Stimulated activated naive CD8-positive, alpha-beta T cell treated with anti-CD3 and anti-CD28 coated beads, Interleukin-15, Interleukin-2, amounts not matched to agents 100 ng/mL and 50 ng/mL, for 24 hours (primary cell): ENCODE measurements around the gene KDM4B.

ENCODE experiments used
- H3K27ac Mint-ChIP-seq: one replicate; pipeline ENCODE4 v1.8.0; 2021; ENCODE audit warnings: mild to moderate bottlenecking, mixed read lengths
- H3K27me3 Mint-ChIP-seq: one replicate; pipeline ENCODE4 v1.8.0; 2021; ENCODE audit warnings: mixed read lengths
- H3K36me3 Mint-ChIP-seq: one replicate; pipeline ENCODE4 v1.8.0; 2021; ENCODE audit warnings: low read depth, mixed read lengths
- H3K4me1 Mint-ChIP-seq: one replicate; pipeline ENCODE4 v1.8.0; 2021; ENCODE audit warnings: low read depth, mixed read lengths
- H3K4me3 Mint-ChIP-seq: one replicate; pipeline ENCODE4 v1.8.0; 2021; ENCODE audit warnings: mild to moderate bottlenecking, mixed read lengths
- H3K9me3 Mint-ChIP-seq: one replicate; pipeline ENCODE4 v1.8.0; 2021; ENCODE audit warnings: mixed read lengths

Gene KDM4B

DNA sequence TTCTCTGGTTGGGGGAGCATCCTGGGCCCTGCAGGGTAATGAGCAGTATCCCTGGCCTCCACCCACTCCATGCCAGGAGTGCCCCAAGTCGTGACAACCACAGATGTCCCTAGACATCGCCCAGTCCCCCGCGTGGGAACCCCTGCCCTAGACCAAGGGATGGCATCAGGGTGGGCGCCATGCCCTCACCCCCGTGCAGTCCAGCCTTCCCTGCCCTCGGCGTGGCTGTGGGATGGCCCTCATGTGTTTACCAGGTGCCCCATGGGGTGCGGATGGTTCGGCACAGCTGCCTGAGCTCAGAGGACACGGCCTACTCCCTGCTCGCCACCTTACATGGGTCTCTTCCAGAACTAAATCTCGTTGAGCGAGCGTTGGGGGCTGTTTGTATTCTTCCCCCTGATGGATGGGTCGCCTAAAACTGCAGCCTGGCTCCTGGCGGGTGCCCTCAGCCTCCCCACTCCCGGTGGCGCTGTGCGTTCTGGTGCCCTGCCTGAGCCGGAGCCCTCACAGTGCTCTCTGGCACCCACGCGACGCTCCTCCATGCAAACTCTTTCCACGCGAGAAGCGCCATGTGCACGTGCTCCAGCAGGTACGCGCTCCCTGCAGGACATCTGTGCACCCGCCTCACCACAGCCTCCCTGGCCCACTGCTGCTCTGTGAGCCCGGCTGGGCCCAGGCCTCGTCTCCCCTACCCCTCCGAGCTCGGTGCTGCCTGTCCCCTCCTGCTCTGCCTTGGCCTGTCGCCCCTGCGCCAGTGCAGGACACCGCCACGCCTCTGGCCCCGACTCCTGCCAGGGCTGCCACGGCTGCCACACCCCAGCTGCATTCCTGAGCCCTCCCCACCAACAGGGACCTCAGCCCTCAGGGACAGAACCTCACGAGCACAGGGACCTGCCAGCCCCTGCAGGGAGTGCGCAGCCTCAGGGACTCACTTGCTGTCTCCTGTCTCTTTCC is 145.0 kb downstream of the KDM4B start:
- Mint-ChIP-seq H3K27ac (no peak overlapping the region), H3K9me3 (peaks cover 4% of the 10 kb centered on the region), H3K4me1 (no peaks in the 10 kb centered on the region), H3K4me3 (no peak overlapping the region), H3K36me3 (peaks cover 26% of the 10 kb centered on the region), H3K27me3 (no peaks in the 10 kb centered on the region)

DNA sequence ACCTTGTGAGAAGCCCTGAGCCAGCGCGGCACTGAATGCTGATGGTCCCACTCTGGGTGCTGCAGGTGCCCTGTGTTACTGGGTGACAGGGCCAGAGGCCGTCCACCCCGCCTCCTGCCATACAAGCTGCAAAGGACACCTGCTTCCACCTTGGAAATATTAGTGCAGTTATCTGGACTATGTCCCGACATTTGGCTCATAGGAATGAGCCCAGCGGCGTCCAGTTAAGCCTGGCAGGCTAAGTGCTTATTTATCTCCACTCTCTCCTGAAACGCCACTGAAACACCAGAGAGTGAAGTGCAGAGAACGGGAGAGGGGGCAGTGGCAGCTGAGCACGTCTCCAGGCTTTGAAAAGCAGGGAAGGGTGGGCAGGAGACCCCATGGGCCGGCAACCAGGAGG is 145.8 kb downstream of the KDM4B start:
- Mint-ChIP-seq H3K4me3 (no peak overlapping the region), H3K36me3 (peaks cover 26% of the 10 kb centered on the region), H3K9me3 (peaks cover 4% of the 10 kb centered on the region), H3K4me1 (no peaks in the 10 kb centered on the region), H3K27me3 (no peaks in the 10 kb centered on the region), H3K27ac (no peak overlapping the region)

DNA sequence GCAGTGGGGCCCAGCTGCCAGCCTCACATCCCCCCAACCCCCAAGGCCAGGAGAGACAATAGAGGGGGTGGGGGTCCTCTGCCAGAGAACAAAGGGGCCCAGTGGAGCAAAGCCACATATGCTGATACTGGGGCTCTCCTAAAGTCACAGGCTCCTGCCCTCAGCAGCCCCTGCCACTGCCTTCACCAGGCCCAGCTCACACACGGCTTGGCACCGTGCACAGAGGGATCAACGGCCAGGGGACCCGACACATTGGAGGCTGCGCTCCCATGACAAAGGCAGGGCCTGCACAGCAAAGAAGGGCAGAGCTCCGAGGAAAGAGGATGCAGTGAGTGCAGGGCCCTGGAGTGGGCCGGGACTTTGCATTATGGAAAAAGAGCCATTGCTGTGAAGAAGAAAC is 146.4 kb downstream of the KDM4B start:
- H3K9me3 Mint-ChIP-seq = peaks cover 4% of the 10 kb centered on the region
- H3K36me3 Mint-ChIP-seq = peaks cover 26% of the 10 kb centered on the region
- H3K27ac Mint-ChIP-seq = no peak overlapping the region
- no peak overlapping the region for H3K4me3 Mint-ChIP-seq
- no peaks in the 10 kb centered on the region for H3K27me3 Mint-ChIP-seq
- no peaks in the 10 kb centered on the region for H3K4me1 Mint-ChIP-seq

DNA sequence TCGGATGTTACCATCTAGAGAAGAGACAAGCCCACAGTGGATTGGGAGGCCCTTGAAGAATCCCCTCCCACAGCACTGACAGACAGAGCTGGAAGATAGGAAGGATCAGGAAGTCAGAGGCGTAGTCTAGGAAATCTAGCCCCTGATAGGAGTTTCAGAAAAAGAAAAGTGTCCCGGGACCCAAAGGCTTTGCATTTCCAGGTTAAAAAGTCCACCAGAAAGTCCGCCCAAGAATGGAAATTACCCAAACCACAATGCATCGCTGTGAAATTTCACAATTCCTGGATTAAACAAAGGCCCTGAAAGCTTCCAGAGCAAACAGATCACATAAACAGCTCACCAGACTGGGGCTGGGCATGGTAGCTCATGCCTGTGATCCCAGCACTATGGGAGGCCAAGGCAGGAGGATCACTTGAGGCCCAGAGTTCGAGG is 146.9 kb downstream of the KDM4B start:
- Mint-ChIP-seq H3K27ac (no peak overlapping the region), H3K4me3 (no peak overlapping the region), H3K36me3 (peaks cover 26% of the 10 kb centered on the region), H3K9me3 (peaks cover 4% of the 10 kb centered on the region), H3K4me1 (no peaks in the 10 kb centered on the region), H3K27me3 (no peaks in the 10 kb centered on the region)

DNA sequence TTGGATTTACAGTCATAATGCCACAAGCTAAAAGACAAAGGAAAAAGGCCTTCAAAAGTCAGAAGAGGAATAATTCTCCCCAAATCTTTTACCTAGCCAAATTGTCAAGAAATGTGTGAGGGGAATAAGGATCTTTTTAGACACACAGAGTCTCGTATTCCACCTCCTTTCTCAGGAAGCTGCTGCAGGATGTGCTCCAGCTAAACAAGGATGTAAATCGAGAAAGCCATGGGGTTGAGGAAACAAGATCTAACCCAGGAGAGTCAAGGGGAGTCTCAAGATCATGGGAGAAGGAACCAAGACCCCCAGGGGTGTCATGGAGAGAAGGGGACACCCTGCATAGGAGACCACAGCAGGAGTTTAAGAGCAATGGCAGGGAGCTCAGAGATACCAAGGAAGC is 147.4 kb downstream of the KDM4B start:
- Mint-ChIP-seq H3K36me3 (peaks cover 26% of the 10 kb centered on the region), H3K27ac (no peak overlapping the region), H3K27me3 (no peaks in the 10 kb centered on the region), H3K4me3 (no peak overlapping the region), H3K9me3 (peaks cover 4% of the 10 kb centered on the region), H3K4me1 (peaks cover 4% of the 10 kb centered on the region)

DNA sequence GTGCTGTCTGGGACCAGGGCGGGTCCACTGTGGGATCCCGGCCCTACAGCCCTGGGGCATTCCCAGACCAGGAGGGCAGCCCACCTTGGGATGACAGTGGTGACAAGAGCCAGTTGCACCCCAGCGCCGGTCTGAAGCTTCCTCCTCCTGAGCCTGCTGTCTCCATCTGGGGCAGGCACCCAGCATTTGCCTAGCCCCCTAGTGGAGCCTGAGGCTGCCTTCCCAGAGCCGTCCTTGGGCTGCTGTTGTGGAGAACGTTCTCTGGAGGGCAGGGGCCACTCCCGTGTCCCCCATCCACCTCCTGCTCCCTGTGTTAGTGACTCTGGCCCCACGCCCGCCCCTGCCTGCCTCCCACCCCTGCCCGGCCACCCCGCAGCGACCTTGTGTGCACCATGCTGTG is 148.5 kb downstream of the KDM4B start:
- Mint-ChIP-seq H3K4me3 (no peak overlapping the region), H3K4me1 (peaks cover 15% of the 10 kb centered on the region), H3K27me3 (no peaks in the 10 kb centered on the region), H3K9me3 (peaks cover 4% of the 10 kb centered on the region), H3K36me3 (peaks cover 21% of the 10 kb centered on the region), H3K27ac (no peak overlapping the region)

DNA sequence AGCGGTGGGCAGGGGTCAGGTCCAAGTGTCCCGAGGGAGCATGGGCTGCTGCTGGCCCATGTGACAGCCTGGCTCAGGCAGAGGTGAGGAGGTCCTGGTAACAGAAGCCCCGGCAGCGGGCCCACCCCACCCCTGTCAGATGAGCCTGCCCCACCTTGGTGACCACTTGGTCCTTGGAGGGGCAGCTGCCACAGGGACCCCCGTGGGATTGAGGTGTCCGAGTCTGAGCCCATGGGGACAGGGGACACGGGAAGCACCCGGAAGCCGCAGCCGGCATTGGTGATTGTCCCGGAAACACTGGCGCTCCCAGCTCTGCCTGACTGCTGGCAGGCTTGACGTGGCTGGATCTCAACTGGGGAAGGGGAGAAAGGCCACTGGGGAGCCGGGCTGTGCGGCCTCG is 149.1 kb downstream of the KDM4B start:
- peaks cover 15% of the 10 kb centered on the region for H3K4me1 Mint-ChIP-seq
- H3K27ac Mint-ChIP-seq = no peak overlapping the region
- H3K36me3 Mint-ChIP-seq = peaks cover 20% of the 10 kb centered on the region
- H3K9me3 Mint-ChIP-seq = peaks cover 4% of the 10 kb centered on the region
- no peaks in the 10 kb centered on the region for H3K27me3 Mint-ChIP-seq
- H3K4me3 Mint-ChIP-seq = no peak overlapping the region

DNA sequence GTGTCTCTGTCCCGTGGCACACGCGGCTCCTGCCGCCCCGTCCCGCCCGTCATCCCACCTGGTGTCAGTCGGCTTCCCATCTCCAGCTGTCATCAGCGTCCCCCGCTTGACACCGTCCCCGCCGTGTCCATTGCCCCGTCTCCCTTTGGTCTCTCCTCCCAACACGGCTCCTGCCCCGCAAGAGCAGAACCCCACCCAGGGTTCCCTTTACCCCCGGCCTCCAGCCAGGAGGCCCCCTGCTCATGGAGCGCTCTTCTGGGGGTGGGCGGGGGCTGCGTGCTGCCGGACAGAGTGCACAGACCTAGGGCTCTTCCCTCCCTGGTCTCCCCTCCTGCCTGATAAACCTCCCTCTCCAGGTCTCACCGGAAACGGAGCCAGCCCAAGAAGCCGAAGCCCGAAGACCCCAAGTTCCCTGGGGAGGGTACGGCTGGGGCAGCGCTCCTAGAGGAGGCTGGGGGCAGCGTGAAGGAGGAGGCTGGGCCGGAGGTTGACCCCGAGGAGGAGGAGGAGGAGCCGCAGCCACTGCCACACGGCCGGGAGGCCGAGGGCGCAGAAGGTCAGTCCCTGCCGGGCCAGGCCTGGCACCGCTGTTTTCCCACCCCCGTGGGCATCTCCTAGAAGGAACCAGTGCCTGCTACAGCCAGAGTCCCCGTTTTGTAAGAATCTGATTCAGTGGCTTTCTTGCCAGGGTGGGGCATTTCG is 150.5 kb downstream of the KDM4B start:
- Mint-ChIP-seq H3K4me3 (no peak overlapping the region), H3K4me1 (peaks cover 15% of the 10 kb centered on the region), H3K9me3 (peaks cover 4% of the 10 kb centered on the region), H3K27ac (no peak overlapping the region), H3K36me3 (peaks cover 20% of the 10 kb centered on the region), H3K27me3 (no peaks in the 10 kb centered on the region)

DNA sequence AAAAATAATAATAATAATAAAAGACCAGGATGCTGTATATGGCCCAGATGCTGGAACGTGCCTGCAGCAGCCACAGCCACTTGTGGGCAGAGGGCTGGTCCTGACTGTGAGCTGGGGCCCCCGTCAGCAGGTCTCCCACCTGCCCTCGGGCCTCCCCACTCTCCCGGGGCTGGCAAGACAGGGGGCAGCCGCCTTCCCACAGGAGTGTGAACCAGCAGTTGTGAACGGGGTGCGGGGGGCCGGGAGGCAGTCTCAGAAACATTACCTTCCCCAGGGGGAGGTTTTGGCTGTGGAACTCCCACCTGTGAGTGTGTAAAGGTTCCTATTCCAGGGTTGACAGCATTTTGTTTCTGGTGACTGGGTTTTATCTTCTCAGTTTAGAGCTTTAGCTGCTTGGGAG is 151.4 kb downstream of the KDM4B start:
- no peak overlapping the region for H3K4me3 Mint-ChIP-seq
- peaks cover 4% of the 10 kb centered on the region for H3K9me3 Mint-ChIP-seq
- H3K36me3 Mint-ChIP-seq = peaks cover 20% of the 10 kb centered on the region
- H3K27me3 Mint-ChIP-seq = no peaks in the 10 kb centered on the region
- H3K27ac Mint-ChIP-seq = no peak overlapping the region
- H3K4me1 Mint-ChIP-seq = peaks cover 16% of the 10 kb centered on the region

DNA sequence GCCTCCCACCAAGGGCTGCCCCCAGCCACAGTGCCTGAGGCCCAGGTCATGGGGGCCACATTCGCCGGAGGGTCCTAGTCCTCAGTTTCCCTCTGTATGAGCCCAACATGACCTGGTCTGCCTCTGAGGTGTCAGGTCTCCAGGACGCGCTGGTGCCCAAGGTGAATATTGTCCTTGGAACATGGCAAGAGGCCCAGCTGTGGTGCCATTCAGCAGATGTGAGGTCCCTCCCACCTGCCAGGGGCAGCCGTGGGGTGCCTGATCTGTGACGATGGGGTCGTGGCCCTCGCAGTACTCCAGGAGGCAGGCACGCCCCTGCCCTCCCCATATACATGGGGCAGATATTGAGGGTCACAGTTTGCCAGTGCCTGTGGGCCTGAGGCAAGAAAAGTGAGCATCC is 151.9 kb downstream of the KDM4B start:
- Mint-ChIP-seq H3K4me3 (no peak overlapping the region), H3K27me3 (no peaks in the 10 kb centered on the region), H3K9me3 (no peaks in the 10 kb centered on the region), H3K27ac (no peak overlapping the region), H3K36me3 (peaks cover 15% of the 10 kb centered on the region), H3K4me1 (peaks cover 21% of the 10 kb centered on the region)

DNA sequence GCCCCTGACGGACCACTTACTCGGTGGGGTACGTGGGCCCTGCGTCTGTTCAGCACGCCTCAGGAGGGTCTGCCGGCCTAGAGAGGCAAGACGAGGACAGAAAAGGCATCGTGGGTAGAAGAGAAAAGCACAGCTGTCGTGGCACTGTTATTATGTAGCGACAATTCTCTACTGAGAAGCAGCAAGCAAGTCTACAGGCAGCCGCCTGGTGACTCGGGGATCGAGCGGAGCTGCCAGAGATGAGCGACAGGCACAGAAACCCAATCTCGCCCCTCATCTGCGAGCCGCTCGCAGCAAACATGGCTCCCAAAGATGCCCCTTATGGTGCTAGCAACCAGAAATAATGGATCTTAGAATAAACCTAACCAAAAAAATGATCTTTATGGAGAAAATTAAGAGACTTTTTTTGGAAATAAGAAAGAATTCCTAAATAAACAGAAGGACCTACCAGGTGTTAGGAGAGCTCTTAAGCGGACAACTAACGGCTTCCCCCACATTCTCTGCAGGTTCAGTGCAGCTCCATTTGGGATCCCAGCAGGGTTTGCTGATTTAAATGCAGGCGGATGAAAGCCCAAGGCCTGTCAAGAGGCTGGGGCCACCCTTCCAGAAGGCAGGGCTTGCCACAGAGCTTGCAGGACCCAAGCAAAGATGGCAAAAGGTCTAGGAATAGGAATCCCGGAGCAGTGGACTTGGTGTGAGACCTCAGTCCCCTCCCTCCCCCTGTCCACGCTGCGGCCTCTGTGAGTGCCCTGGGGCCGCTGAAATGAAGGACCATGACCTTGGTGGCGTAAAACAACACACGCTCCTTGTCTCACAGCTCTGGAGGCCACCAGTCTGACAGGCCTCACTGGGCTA is 152.6 kb downstream of the KDM4B start:
- H3K4me1 Mint-ChIP-seq = peaks cover 25% of the 10 kb centered on the region
- peaks cover 11% of the 10 kb centered on the region for H3K36me3 Mint-ChIP-seq
- H3K9me3 Mint-ChIP-seq = no peaks in the 10 kb centered on the region
- H3K4me3 Mint-ChIP-seq = no peak overlapping the region
- no peaks in the 10 kb centered on the region for H3K27me3 Mint-ChIP-seq
- H3K27ac Mint-ChIP-seq = peak overlapping the region; percentile 52

DNA sequence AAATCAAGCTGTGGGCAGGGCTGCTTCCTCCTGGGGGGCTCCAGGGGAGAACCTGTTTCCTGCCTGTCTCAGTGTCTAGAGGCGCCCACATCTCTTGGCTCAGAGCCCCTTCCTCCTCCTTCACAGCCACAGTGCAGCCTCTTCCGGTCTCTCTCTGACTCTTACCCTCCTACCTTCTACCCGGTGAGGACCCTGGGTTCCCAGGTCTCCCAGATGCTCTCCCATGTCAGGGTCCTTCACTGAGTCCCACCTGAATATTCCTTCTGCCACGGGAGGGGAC is 153.1 kb downstream of the KDM4B start:
- Mint-ChIP-seq H3K27me3 (no peaks in the 10 kb centered on the region), H3K27ac (peak overlapping the region; percentile 31), H3K4me1 (peaks cover 26% of the 10 kb centered on the region), H3K36me3 (peaks cover 8% of the 10 kb centered on the region), H3K4me3 (no peak overlapping the region), H3K9me3 (no peaks in the 10 kb centered on the region)

DNA sequence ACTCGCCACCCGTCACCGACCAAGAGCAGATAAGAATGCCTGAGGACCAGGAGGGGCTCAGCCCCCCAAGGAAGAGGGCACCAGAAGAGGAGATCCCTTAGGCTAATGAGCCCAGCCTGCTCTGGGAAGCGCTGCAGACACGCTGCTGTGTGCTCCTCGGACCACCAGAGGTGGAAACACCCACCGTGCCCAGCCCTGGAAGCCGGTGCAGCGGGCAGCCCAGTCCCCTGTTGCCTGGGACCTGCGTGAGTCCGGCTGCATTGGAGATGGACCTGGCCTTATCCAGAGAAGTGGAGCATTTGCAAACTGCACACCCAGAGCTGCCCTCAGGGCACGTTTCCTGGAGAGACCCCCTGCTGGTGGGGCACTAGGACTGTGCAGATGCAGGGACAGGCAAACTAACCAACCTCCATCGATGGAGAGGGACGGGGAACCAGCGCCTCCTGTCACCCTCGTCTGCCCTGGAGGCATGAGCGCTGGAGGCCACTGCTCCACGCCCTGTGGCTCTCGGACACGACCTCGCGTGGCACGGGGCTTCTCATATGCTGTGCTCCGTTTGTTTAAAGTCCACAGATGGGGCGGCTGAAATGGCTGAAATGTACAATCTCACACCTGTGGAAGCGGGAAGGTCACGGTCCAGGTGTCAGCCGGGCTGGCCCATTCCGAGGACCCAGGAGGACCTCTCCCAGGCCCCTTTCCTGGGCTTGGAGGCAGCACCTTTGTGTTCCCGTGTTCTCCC is 153.9 kb downstream of the KDM4B start:
- no peaks in the 10 kb centered on the region for H3K9me3 Mint-ChIP-seq
- no peak overlapping the region for H3K27ac Mint-ChIP-seq

DNA sequence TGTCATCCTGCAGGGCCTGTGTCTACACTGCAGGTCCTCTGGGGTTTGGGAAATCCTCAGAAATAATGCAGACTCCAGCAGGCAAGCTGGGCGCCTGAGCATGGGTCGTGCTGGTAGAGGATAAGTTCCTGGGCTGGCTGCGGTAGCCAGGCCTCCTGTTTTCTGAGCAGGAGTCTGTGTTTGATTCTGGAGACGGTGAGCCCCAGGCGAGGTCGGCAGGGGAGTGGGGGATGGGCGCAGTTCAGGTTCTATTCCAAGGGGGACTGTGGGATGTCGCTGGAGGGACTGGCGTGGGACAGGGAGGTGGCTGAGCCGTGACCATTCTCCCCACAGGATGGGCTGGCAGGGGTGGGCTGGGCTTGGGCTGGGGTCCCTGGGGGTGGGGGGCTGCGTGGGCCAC is 154.7 kb downstream of the KDM4B start:
- no peaks in the 10 kb centered on the region for H3K27me3 Mint-ChIP-seq
- H3K27ac Mint-ChIP-seq = no peak overlapping the region
- peaks cover 30% of the 10 kb centered on the region for H3K4me1 Mint-ChIP-seq
- no peaks in the 10 kb centered on the region for H3K9me3 Mint-ChIP-seq
- peaks cover 8% of the 10 kb centered on the region for H3K36me3 Mint-ChIP-seq
- no peak overlapping the region for H3K4me3 Mint-ChIP-seq

More for the DNA sequence above, 153.9 kb downstream of the KDM4B start:
- peaks cover 30% of the 10 kb centered on the region for H3K4me1 Mint-ChIP-seq
- H3K27me3 Mint-ChIP-seq = no peaks in the 10 kb centered on the region
- no peak overlapping the region for H3K4me3 Mint-ChIP-seq
- H3K36me3 Mint-ChIP-seq = peaks cover 8% of the 10 kb centered on the region
